Tibial nerve (tissue), 4 donors: ENCODE results near the gene ZFYVE19. TPM values are rescaled to one million over a fixed set of nuclear protein-coding genes. Genes with fewer than 3 reads are reported as not detected.

Experiments
- DNase-seq, 2 donors: peaks; one replicate each; pipeline ENCODE4 v3.0.0-alpha.2; 2019; ENCODE audit warnings: low spot score in 2 of 2
- H3K27ac ChIP-seq, 4 donors: fragments of 200-600 bp; sonication (generic) in 3 of 4; one replicate each; pipeline ENCODE4 v1.5.1; 2017 to 2019; ENCODE audit warnings: mild to moderate bottlenecking in 1 of 4
- H3K27me3 ChIP-seq, 2 donors: fragments of 200-600 bp; sonication (generic) in 1 of 2; one replicate each; pipeline versions ENCODE4 v1.5.1 to v1.6.0; 2017 to 2019
- H3K36me3 ChIP-seq, 3 donors: fragments of 200-600 bp; sonication (generic); one replicate each; pipeline ENCODE4 v1.5.1; 2018 to 2019
- H3K4me1 ChIP-seq, 4 donors: fragments of 200-600 bp; sonication (generic) in 3 of 4; one replicate each; pipeline ENCODE4 v1.5.1; 2017 to 2019
- H3K4me3 ChIP-seq, 4 donors: fragments of 200-600 bp; sonication (generic) in 3 of 4; one replicate each; pipeline ENCODE4 v1.5.1; 2017 to 2019; ENCODE audit warnings: mild to moderate bottlenecking in 1 of 4, moderate library complexity in 1 of 4
- H3K9me3 ChIP-seq, 4 donors: fragments of 200-600 bp; sonication (generic) in 3 of 4; one replicate each; pipeline ENCODE4 v1.5.1; 2017 to 2019
- EP300 ChIP-seq, 2 donors: sonication (generic); formaldehyde crosslinking; IDR thresholded peaks; one replicate each; pipeline ENCODE4 v1.6.1; 2017; ENCODE audit warnings: antibody characterized with exemption in 2 of 2, mild to moderate bottlenecking in 1 of 2
- POLR2A ChIP-seq, 2 donors: fragments of 450-650 bp; IDR thresholded peaks; one replicate each; pipeline ENCODE4 v1.6.1; 2017; ENCODE audit warnings: antibody characterized with exemption in 2 of 2, mild to moderate bottlenecking in 2 of 2, moderate library complexity in 2 of 2
- WGBS, 2 donors: methylation state at CpG; one replicate each; pipeline ENCODE4 v1.1.5; 2018; 5-methylcytosine and 5-hydroxymethylcytosine counted together
- total RNA-seq, 4 donors: library from RNA; depleted of rRNA; stranded (reverse); fragments of >200 nt; gene quantifications; one replicate each; pipeline ENCODE4 v1.1.0, GENCODE V29; 2016
- TF ChIP-seq, protein P1 (sequence below), 5 experiments: fragments of 200-600 bp in 3 of 5; fragments of 450-650 bp in 2 of 5; sonication (generic) in 3 of 5; IDR thresholded peaks; one replicate each; pipeline ENCODE4 v1.5.1; 2016 to 2019; ENCODE audit warnings: antibody characterized with exemption in 5 of 5, mild to moderate bottlenecking in 3 of 5, moderate library complexity in 2 of 5

ZFYVE19 gene
- total RNA-seq, 4 donors from 2014 or later: 19.0 to 48.5 (median 34.2) TPM

DNA sequence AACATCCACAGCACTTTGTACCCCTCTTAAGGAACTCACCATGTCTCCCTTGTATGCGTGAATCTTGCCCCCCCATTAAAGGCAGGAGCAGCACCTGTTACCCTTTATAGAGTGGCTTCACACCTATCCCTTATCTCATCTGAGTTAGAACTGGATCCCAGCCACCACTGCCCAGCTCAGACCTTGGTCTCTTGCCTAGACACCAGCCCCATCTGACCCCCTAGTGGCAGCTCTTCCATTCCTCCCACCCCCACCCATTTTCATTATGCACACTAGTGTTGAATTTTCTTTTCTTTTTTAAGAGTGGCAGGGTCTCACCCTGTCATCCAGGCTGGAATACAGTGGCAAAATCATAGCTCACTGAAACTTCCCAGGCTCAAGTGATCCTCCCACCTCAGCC, 3.2 kb upstream of the ZFYVE19 start:
- TF ChIP-seq EP300 (IDR thresholded peaks at IDR 0.05) (no peak), POLR2A (IDR thresholded peaks at IDR 0.05) (no peak)
- TF ChIP-seq, protein P1, sequence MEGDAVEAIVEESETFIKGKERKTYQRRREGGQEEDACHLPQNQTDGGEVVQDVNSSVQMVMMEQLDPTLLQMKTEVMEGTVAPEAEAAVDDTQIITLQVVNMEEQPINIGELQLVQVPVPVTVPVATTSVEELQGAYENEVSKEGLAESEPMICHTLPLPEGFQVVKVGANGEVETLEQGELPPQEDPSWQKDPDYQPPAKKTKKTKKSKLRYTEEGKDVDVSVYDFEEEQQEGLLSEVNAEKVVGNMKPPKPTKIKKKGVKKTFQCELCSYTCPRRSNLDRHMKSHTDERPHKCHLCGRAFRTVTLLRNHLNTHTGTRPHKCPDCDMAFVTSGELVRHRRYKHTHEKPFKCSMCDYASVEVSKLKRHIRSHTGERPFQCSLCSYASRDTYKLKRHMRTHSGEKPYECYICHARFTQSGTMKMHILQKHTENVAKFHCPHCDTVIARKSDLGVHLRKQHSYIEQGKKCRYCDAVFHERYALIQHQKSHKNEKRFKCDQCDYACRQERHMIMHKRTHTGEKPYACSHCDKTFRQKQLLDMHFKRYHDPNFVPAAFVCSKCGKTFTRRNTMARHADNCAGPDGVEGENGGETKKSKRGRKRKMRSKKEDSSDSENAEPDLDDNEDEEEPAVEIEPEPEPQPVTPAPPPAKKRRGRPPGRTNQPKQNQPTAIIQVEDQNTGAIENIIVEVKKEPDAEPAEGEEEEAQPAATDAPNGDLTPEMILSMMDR (IDR thresholded peaks at IDR 0.05): no peak
- Histone ChIP-seq H3K27me3 (no peaks in the 10 kb centered on the region), H3K4me3 (no peak overlapping the region), H3K27ac (no peak overlapping the region), H3K9me3 (no peaks in the 10 kb centered on the region), H3K4me1 (peaks cover 0 to 33% (median 13%) of the 10 kb centered on the region in 4 donors), H3K36me3 (peaks cover 0 to 22% (median 0%) of the 10 kb centered on the region in 3 donors)
- WGBS, 2 donors: 91 to 95% methylated on average over 1 of the region's 1 CpG
- no peak for DNase-seq

DNA sequence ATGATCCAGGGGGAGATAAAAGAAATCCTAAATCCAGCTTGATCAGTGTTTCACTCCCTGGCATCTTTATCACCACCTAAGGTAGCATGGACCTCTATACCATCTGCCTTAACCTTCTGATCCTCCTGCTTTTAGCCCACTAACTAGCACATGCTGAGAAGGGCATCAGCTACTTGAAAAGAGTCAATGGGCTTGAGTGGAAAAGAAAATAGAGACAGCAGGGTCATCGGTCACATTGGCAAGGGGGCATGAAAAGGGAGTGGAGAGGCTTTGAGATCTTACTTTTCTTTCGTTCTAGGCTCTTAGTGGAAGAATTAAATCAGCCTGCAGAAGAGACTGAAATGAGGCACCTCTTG, 239 bp upstream of the ZFYVE19 start:
- H3K9me3 ChIP-seq: no peaks in the 10 kb centered on the region
- no peaks in the 10 kb centered on the region for H3K27me3 ChIP-seq
- 2% methylated on average over 2 of the region's 2 CpGs for WGBS, 2 donors
- no peak for TF ChIP-seq POLR2A (IDR thresholded peaks at IDR 0.05)
- TF ChIP-seq, protein P1 (IDR thresholded peaks at IDR 0.05): no peak
- no peak for TF ChIP-seq EP300 (IDR thresholded peaks at IDR 0.05)
- H3K4me1 ChIP-seq: peaks cover 0 to 36% (median 14%) of the 10 kb centered on the region in 4 donors
- H3K27ac ChIP-seq: peak overlapping the region; percentile 89 to 99 (median 94)
- H3K4me3 ChIP-seq: peak overlapping the region; percentile 67 to 98 (median 93)
- peaks cover 0 to 40% (median 5%) of the 10 kb centered on the region in 3 donors for H3K36me3 ChIP-seq
- no peak for DNase-seq

DNA sequence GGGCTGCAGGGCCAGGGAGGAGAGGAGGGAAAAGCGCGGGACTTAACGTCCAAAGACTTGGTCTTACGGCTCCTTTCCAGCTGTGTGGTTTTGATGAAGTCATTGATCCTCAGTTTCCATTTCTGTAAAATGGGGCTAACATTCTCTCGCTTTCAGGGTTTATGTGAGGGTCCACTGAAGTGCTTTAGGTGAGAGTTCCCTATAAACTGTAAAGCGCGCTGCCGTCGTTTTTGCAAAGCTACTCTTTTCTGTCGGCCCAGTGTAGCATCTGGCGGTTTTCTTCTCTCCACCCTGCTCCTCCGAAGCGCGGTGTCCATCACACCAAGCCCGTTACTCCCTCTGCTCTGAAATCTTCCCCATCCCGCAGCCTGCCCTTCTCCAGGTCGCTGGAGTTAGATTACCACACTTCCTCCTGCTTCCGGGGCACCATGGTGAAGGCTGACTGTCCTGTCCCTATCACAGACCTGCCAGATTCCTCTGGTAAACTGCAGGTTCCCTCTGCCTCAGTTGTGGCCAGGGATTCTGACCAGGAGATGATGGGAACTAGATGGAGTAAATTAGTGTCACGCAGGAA, 1.1 kb downstream of the ZFYVE19 start:
- no peaks in the 10 kb centered on the region for H3K27me3 ChIP-seq
- 17 to 23% methylated on average over 19 of the region's 19 CpGs for WGBS, 2 donors
- H3K4me3 ChIP-seq: peak overlapping the region; percentile 67 to 98 (median 93)
- no peak for TF ChIP-seq EP300 (IDR thresholded peaks at IDR 0.05)
- TF ChIP-seq, protein P1 (IDR thresholded peaks at IDR 0.05): no peak
- TF ChIP-seq POLR2A (IDR thresholded peaks at IDR 0.05): no peak
- H3K36me3 ChIP-seq: peaks cover 0 to 42% (median 5%) of the 10 kb centered on the region in 3 donors
- peak overlapping the region in 3 of 4 donors; percentile 47 to 99 (median 97) for H3K27ac ChIP-seq
- no peaks in the 10 kb centered on the region for H3K9me3 ChIP-seq
- H3K4me1 ChIP-seq: peaks cover 0 to 36% (median 14%) of the 10 kb centered on the region in 4 donors
- DNase-seq: no peak

DNA sequence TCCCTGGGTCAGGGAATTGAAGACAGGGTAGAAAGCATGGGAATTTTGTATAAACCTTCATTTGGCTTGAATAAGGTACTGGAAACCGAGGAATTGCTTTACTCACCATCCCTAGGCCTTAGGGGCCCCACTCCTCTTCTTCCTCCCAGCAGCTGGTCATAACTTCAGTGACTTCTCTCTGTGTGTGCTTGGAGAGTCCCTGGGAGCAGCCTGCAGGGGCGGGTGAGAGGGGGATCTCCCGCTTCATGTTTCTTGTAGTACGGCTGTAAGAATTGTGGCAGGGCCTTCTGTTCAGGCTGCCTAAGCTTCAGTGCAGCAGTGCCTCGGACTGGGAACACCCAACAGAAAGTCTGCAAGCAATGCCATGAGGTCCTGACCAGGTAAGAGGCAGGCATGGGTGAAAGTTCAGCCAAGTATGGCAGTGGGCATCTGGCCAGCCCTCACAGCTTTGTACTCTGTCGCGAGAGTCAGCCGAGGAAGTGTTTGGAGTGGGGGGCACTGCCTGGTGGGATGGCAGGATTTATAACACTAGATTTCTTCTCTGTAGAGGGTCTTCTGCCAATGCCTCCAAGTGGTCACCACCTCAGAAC, 2.1 kb downstream of the ZFYVE19 start:
- DNase-seq: no peak
- Histone ChIP-seq H3K27me3 (no peaks in the 10 kb centered on the region), H3K36me3 (peaks cover 2 to 44% (median 5%) of the 10 kb centered on the region in 3 donors), H3K27ac (no peak overlapping the region), H3K9me3 (no peaks in the 10 kb centered on the region), H3K4me3 (no peak overlapping the region), H3K4me1 (peaks cover 0 to 36% (median 14%) of the 10 kb centered on the region in 4 donors)
- WGBS, 2 donors: 58 to 60% methylated on average over 8 of the region's 8 CpGs
- TF ChIP-seq EP300 (IDR thresholded peaks at IDR 0.05): no peak
- TF ChIP-seq, protein P1 (IDR thresholded peaks at IDR 0.05): no peak

DNA sequence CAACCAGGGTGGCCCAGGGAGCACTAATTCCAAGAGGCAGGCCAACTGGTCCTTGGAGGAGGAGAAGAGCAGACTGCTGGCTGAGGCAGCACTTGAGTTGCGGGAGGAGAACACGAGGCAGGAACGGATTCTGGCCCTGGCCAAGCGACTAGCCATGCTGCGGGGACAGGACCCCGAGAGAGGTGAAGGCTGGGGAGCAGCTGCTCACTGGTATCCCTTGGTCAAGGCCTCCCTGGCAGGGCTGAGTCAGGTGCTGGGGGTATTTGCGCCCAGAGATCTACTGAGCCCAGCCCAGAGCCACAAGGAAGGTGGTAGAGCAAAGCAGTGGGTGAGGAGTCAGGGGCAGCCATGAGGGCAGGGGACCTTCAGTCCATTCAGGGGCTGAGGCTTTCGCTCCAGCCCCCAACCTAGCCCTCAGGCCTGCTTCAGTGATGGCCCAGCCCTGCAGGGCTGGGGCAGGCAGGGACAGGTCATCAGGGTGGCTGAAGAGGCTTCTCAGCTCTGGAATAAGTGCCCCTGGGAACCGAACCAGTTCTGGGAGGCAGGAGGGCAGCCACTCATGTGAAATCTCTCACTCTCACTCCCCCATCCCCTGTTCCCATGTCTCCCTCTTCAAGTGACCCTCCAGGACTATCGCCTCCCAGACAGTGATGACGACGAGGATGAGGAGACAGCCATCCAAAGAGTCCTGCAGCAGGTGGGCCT, 6.0 kb downstream of the ZFYVE19 start:
- Histone ChIP-seq H3K27ac (no peak overlapping the region), H3K27me3 (no peaks in the 10 kb centered on the region), H3K4me3 (no peak overlapping the region), H3K9me3 (no peaks in the 10 kb centered on the region), H3K36me3 (peaks cover 2 to 65% (median 5%) of the 10 kb centered on the region in 3 donors), H3K4me1 (peaks cover 0 to 10% (median 6%) of the 10 kb centered on the region in 4 donors)
- TF ChIP-seq EP300 (IDR thresholded peaks at IDR 0.05) (no peak), POLR2A (IDR thresholded peaks at IDR 0.05) (no peak)
- TF ChIP-seq, protein P1 (IDR thresholded peaks at IDR 0.05): no peak
- DNase-seq: no peak
- 90 to 94% methylated on average over 11 to 12 of the region's 12 CpGs for WGBS, 2 donors
